ENCODE results near the gene AGBL1.
"Not testable (repeated sequence)": the region's sequence is repeated elsewhere in the genome, so short reads cannot be mapped to it uniquely, and the experiment has no call there.

Gene AGBL1

DNA sequence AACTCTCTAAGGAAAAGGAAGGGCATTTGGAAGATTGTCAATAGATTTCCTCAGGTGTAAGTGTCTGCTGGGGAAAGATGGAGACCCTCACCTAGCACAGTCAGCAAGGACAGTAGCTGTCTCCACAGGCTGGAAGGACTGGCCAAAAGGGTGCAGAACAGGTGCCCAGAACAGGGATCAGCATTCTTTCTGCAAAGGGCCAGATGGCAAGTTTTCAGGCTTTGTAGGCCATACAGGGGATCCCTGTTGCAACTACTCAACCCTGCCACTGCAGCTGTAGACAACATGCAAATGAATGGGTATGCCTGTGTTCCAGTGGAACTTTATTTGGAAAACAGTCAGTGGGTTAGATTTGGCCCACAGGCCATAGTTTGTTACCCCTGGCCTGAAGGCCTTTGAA is 8.1 kb downstream of the AGBL1 start:
- DNase-seq: no peak

DNA sequence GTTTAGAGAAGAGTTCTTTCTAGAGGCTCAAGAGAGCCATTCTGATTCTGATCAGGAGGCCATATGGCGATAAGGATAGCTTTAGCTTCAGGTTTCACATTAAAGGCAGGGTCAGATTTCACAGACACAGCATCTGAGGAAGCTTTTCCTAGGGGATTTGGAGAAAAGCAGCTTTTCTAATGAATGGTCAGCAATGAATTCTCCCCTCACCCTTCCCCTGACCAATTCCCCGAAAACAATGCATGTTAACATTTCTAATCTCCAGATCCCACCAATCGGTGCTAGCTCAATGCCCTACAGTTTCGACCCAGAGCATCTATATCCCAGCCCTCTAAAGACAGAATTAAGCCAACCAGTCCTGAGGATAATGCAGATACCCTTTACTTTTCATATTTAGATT is 9.8 kb downstream of the AGBL1 start:
- no peak for DNase-seq

DNA sequence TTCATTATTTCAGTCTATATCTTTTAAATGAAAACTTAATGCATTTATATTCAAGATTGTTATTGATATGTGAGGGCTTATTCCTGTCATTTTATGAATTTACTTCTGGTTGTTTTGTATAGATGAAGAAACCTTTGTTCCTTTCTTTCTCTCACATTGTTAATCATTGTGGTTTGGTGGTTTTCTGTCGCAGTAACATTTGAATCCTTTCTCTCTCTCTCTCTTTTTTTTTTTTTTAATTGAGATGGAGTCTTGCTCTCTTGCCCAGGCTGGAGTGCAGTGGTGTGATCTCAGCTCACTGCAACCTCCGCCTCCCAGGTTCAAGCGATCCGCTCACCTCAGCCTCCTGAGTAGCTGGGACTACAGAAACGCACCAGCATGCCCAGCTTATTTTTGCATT is 22.1 kb downstream of the AGBL1 start:
- no peak for DNase-seq

DNA sequence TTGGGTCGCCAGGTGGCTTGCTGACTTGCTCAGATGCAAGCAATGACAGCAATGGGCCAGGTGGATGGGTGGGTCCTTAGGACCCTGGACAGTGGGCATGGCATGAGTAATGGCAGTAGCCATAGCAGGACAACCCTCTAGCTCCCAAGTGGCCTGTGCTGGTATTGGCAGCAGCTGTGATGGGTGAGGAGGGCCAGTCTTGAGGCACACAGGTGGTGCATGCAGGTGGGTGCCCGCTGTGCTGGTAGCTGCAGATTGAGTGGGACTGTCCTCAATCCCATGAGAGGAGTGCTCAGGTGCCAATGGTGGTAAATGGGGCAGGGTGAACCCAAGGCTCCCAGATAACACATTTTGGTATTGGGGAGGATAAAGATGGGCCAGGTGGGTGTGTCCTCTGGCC is 24.2 kb downstream of the AGBL1 start:
- no peak for DNase-seq

DNA sequence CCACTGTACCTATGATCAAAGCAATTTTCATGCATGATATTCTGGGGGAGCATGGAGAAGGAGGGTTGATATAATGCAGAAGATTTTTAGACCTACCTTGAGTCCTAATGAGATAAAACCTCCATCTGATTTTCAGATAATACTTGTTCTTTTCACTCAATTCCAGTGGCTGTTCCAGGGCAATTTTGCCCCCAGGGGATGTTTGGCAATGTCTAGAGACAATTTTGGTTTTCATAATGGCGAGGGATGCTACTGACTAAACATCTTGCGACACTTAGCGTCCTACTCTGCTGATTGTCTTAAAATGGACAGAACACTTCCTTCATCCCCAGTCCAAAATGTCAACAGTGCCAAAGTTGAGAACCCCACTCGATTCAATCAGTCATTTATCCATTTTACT is 26.6 kb downstream of the AGBL1 start:
- no peak for DNase-seq

DNA sequence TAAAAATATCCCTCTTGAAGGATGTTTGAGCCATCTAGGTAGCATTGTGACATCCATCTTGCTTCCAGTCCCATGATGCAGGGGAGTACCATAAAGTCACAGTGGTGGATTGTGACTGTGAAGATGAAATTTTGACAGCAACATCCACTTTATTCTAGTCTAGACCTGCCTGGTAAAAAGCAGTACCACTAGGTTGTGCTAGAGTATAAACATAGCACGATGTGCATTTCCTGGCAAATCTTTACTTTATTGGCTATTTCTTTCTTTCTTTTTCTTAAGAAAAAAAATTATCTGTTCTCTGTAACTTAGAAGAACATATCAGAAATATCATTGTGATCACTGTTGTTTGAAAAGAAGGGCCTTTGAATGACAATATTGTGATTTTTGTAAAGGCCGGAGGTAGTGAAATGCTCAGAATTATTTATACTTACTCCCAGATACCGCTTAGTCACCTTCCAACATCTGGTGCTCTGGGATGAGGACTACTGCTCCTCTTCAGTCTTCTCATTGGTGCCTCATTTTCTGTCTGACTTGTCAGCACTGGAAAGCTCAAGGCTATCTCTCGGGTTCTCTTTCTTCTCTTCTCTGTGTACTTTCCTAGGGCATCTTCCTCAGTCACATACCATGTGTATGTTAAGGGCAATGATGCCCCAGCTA is 35.6 kb downstream of the AGBL1 start:
- no peak for DNase-seq

DNA sequence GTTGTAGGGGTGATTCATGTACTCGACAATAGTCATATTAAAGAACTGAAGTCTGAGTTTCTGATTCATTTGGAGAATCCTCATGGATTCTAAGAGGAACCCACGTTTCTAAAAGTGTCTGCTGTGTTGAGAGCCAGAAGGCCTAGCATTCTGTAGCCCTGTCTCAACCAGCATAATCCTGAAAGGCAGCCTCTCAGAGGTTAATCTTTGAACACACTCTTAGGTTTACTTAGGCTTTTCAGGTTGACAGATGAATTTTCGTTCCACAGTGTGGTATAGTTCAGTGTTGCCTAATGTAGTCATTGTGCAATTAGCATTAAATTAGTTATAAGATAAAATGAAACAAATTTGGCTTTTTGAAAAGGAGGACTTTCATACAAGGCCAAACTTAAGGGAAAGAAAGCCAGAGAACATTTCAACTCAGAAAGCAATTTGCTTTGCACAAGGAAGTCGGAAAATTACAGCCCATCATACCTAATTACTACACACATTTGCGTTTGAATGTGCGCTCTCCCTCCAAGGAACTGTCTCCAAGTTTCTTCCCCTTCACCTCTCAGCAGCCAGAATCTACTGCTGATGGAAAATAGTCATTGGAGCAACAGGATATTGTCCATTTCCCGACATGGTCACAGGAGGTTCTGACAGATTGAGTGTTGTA is 42.0 kb downstream of the AGBL1 start:
- DNase-seq: no peak

DNA sequence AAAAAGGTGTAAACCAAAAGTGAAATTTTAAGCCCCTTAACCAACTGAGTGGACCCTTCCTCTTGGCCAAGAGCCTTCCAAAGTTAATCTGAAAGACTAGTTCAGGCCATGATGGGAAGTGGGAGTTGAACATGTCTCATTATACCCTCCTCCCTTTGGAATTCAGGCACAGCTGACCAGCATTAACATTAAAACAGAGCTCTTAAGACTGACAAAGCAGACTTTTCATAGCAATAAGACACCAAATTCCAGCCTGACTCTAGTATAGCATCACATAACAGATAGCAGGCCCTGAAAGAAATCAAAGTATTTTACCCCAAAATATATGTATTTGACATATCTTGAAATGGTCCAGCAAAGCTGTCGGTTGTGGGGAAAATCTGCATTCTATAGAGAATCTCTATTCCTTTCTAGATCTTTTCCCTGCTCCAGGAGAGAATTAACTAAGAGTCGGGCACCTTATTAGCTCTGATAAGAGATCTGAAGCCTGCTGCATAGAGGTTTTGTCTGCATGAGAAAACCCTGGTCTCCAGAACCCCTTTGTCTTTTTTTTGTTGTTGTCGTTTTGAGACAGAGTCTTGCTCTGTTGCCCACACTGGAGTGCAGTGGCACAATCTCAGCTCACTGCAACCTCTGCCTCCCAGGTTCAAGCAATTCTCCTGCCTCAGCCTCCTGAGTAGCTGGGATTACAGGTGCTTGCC is 43.2 kb downstream of the AGBL1 start:
- DNase-seq: not testable (repeated sequence)

DNA sequence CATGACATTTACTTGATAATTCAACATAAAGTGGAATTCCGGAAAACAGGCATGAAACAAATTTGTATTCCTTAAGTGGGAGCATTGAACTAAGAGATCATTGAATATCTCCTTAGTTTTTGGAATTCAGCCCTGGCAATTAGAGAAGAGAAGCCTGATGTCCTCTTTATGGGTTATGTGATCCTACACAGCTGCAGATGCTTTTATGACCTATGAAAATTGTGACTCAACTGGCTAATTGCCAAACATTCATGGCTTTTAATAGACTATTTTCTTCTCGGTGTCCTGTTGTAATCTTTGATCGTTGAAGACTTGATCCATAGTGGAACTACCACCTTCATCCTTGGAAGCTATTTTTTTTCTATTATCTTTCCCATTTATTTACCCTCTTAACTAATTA is 46.1 kb downstream of the AGBL1 start:
- no peak for DNase-seq

DNA sequence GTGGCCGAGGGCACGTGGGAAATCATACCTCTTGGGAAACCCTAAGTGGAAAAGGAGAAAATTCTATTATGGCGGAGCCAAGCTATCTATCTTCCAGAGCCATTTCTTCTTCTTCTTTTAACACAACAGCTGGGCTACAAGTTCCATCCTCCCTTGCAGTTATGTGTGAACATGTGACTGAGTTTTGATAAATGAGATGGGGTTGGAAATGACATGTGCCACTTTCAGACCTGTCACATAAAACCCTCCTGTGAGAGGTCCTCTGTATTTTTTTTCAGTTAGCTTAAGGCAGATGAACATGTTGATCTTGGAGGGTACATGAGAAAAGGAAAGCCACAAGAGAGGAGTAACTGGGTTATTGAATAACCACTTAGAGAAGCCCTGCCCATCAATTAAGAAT is 47.9 kb downstream of the AGBL1 start:
- DNase-seq: no peak

DNA sequence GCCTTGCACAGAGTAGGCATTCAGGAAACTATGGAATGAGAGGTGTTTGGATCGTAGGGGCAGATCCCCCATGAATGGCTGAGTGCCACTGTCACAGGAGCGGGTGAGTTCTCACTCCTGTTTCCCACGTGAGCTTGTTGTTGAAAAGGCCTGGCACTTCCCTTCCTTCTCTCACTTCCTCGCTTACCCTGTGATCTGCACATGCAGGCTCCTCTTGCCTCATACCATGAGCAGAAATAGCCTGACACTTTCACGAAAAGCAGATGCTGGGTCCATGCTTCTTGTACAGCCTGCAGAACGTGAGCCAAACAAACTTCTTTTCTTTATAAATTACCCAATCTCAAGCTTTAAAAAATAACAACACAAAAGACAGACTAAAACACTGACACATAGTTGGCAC is 55.4 kb downstream of the AGBL1 start:
- DNase-seq: no peak

DNA sequence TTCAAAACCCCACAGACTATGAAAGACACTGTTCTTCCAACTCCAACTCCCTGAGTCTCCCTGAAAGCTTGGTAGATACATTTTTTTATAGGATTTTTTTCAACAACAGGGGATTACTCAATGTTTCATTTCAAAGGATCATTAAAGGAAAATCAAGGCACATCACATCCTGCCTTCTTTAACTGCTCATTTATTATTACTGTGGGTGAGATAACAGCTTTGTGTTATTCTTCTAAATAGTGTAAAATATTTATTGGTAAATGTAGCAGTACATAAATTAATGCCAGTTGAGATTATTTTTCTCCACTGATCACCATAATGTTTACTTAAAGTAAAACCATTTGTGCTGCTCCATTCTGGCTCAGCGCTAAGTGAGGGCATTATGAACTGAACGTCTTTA is 57.2 kb downstream of the AGBL1 start:
- no peak for DNase-seq

DNA sequence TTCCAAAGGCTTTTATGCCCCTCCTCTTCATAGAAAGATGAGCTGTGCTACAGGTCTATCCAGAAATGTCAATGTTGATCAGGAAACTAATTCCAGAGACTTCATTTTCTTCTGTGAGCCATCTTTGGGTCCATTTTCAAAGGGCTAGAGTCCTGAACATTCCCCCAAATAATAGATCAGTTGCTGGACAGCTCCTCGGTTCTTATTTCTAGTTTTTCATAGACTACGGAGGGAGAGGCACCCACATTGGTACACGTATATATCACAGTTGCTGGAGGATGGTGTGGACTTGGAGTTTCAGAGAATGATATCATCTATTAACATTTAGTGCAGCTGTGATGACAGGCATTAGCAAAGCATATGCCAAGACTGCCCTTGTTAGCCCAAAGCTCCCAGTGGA is 59.1 kb downstream of the AGBL1 start:
- no peak for DNase-seq

DNA sequence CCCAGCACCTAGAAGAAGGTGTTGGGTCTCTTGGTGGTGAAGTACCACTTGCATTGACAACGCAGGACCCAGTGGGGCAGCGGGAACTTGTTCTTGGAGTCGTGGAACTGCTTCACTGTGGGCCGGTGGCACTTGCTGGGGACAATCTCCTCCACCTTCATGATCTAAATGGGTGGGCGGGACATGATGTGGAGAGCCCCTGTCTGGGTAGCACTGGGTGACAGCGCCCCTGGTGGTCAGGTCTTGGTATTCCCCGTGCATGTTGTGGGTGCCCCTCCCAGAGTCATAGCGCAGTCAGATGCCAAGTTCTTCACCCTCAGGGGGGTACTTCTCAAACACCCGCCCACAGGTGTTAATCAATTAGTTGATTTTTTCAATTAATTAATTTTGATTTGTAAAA is 60.2 kb downstream of the AGBL1 start:
- peak; percentile 64 for DNase-seq

DNA sequence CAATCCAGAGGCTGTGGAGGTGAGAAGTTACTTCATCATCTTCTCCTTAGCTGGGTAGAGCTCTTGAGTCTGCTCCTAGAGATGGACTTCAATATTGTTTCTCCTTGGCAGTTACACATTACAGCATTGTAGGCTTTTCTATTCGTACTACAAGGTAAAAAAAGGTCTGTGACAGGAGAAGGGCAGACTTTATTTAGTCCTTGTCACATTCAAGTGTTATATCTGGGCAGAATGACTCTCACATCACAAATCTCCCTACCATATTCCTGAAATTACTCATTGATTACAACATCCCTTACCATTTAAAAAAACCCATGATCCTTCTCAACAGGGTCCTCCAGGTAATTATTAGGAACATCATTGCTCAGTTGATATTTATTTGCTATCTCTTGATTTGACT is 75.0 kb downstream of the AGBL1 start:
- DNase-seq: no peak

DNA sequence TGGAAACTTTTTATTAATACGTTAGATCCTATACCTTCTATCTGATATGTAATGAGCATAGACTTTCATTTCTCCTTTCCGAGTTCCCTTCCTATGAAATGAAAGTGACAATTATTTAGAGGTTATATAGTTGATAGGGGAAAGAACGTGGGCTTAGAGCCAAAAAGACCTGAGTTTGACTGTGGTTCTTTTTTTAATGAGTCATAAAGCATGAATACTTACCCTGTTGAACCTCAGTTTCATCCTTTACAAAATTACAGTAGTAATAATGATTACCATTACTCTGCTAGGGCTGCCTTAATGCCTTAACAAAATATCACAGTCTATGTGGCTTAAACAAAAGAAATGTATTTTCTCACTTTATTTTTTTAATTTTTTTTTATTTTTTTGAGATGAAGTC is 75.9 kb downstream of the AGBL1 start:
- DNase-seq: no peak

DNA sequence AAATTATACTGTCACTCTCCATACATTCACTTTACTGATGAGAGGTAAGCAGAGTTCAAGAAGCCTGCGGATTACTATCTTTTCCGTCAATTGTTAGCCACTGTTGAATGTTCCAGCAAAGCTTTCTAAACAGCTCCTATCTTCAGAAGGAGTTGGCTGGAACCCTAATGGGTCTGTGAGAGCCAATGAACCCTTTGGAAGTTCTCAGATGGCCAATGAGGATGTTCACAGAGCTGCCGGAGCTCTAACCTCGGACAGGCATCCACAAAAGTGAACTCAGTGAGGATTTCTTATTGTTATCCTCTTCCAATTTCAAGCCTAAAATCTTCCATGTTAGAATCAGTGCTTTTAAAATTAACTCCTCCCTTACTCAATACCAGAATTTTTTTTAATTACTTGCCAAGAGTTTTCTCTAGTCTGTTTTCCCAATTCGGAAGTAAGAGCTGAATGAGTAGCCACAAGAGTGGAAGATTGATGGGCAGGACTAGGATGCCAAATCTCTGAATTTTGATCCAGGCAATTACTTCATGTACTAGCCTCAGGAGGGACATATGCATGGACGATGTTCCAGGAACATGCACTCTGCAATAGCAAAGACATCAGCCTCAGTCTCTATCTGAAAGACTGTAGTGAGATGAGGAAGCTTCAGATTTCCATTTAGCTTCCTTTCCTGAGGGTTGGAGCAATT is 78.1 kb downstream of the AGBL1 start:
- no peak for DNase-seq

DNA sequence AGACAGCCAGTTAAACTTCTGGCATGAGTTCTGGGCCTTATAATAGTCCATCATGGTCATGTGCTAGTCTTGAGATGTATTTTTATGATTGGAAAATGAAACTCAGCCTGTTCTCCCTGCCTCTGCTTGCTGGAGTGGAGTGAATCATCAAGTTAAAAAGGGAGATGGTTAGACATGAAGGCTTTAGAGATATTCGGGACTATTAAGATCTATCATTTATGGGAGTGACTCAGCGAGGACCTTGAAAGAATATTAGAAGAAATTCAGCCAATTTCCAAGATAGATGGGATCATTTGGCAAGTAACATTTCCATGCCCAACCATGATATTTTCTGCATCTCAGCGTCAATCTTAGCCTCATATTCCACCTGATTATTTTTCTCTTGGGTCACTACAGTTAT is 79.8 kb downstream of the AGBL1 start:
- no peak for DNase-seq

DNA sequence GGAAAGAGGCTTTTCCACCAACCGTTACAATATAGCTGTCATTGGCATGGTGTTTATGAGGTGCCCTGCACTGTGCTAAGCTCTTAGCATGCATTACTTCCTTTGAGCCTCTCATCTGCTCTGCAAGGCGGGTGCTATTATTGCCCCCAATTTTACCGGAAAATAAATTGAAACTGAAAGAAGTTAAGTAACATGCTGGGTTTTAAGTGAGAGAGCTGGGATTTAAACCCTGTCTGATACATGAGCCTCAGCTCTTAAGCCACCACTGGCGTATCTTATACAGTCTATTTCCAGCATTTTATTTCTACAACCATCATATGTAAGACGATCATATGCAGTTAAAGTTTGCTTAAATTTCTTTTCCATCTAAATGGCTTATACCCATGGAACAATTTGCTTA is 81.6 kb downstream of the AGBL1 start:
- no peak for DNase-seq

DNA sequence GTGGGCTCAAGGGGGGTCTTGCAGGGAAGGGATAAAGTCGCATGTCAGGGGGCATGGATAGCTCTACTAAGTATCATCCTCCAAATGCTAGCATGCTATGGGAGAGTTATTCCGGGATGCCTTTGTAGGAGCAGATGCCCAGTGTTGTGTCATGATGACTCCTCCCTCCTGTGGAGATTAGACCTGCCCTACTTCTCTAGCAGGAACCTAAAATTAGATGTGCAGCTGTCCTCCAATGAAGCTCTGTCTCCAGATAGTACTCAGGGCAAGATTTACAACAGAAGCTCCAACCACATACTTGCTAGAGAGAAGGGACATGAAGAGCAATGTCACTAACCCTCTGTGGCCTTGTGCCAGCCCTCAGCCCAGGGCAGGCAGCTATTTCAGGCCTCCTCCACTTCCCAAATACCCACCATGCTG is 82.5 kb downstream of the AGBL1 start:
- no peak for DNase-seq

DNA sequence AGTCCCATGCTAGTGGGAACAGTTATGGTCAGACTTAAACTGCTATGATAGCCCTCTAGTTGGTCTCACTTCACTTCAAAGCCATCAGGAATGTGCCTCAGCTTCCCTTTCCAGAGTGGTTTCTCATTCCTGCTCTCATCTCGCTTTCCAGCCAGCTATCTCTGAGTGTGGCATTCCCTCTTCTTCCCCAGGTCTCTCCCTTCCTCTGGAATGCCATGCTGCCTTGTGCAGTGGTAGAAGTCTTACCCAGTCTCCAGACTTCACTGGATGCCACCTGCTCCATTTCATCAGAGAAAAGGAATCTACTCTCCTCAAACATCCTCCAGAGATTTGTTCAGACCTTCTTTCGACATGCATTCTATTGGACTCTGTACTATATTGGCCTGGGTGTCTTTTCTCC is 83.0 kb downstream of the AGBL1 start:
- no peak for DNase-seq

DNA sequence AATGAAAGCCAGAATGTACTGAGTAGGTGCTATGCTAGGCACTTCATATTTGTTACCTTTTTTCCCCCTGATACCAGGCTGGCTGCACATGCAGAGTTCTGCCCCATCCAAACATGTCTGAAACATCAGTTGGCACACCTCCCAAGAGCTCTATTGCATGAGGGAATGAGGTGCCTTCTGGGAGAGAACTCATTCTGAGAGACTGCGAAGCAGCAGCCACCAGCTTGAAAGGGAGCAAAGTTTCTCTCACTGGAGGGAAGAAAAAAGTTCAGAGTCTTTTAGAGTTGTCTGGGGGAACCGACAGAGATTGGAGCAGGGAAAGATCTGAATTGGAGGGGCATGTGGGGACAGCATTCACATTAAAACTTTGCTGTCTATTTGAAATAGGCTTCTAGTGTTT is 84.1 kb downstream of the AGBL1 start:
- DNase-seq: no peak

DNA sequence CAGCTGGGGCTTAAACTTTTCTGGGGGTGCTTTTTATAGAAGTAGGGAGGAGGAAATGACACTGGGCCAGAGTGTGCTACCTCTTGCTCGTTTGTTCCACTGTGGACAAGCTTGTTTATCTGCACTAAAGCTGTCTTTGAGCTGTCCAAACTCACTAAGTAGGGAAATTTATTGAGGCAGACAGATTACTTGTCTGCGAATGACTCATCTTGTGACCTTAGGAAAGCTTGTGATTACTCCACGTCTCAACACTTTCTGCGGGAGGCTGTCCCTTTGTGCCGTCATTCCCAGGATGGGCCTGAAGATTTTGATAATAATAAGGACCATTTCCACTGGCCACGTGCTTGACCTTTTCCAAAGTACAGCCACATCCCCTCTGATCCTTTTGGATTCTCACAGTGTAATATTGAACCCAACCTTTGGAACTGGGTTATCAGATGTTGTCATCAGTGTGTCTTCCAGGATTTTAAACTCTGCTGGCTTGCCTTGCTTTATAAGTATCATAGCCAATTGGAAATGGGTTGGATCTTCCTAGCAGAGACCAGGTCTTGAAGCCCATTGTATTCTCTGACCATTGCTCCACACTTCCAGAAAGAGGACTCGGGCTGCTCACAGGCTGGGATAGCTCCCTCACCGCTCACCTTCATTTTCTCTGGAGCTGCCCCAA is 84.7 kb downstream of the AGBL1 start:
- no peak for DNase-seq

Measured in stimulated activated CD8-positive, alpha-beta memory T cell treated with anti-CD3 and anti-CD28 coated beads, Interleukin-4, amount 100 ng/mL, for 48 hours (primary cell).